HUES48 (cell line): ENCODE data around the gene RAB41.
"Not testable (repeated sequence)": the region's sequence is repeated elsewhere in the genome, so short reads cannot be mapped to it uniquely, and the experiment has no call there.

Source experiments
- H3K27ac ChIP-seq: one replicate; pipeline ENCODE4 v1.7.0; 2013; ENCODE audit warnings: low read depth, low read length, inconsistent platforms
- H3K27me3 ChIP-seq: 2 replicates; pipeline ENCODE4 v1.6.1; 2013; ENCODE audit warnings: mild to moderate bottlenecking, low read length; ENCODE audit not compliant: control insufficient read depth, insufficient read depth
- H3K36me3 ChIP-seq: 2 replicates; pipeline ENCODE4 v1.6.1; 2013; ENCODE audit warnings: low read length; ENCODE audit not compliant: control insufficient read depth, insufficient read depth
- H3K4me1 ChIP-seq: 2 replicates; pipeline ENCODE4 v1.6.1; 2013; ENCODE audit warnings: mild to moderate bottlenecking, low read length; ENCODE audit not compliant: control insufficient read depth, insufficient read depth
- H3K4me3 ChIP-seq: 2 replicates; pipeline ENCODE4 v1.5.1; 2013; ENCODE audit warnings: mild to moderate bottlenecking, low read depth, low read length
- H3K9ac ChIP-seq: 2 replicates; pipeline ENCODE4 v1.6.1; 2013; ENCODE audit warnings: mild to moderate bottlenecking, low read depth, low read length, moderate library complexity
- H3K9me3 ChIP-seq: 2 replicates; pipeline ENCODE4 v1.6.1; 2013; ENCODE audit warnings: low read length; ENCODE audit not compliant: control insufficient read depth, insufficient read depth

Gene RAB41

GRCh38 chrX:70281951-70282350 lies at the start of gene RAB41:
RAB41 (plus strand) TSS chrX:70282172; CDS start chrX:70282218, 46 bp downstream.
- no peaks in the 10 kb centered on the region for H3K4me1 ChIP-seq
- peaks cover 50% of the 10 kb centered on the region for H3K9me3 ChIP-seq
- peaks cover 9% of the 10 kb centered on the region for H3K36me3 ChIP-seq

GRCh38 chrX:70234355-70234754 lies 47.6 kb upstream of the RAB41 start, which contains the start of gene AWAT1:
AWAT1 (plus strand) TSS chrX:70234655; CDS start chrX:70234696, 41 bp downstream.
- no peaks in the 10 kb centered on the region for H3K27me3 ChIP-seq
- no peak within 1 kb of the TSS for H3K9ac ChIP-seq
- H3K4me3 ChIP-seq = no peak within 1 kb of the TSS
- H3K9me3 ChIP-seq = peaks cover 30% of the 10 kb centered on the region
- H3K36me3 ChIP-seq = no peaks in the 10 kb centered on the region
- H3K27ac ChIP-seq = no peak within 1 kb of the TSS
- H3K4me1 ChIP-seq = no peaks in the 10 kb centered on the region

More at GRCh38 chrX:70281951-70282350, at the start of gene RAB41:
- H3K9ac ChIP-seq = no peak within 1 kb of the TSS
- H3K27me3 ChIP-seq = no peaks in the 10 kb centered on the region
- no peak within 1 kb of the TSS for H3K27ac ChIP-seq
- no peak within 1 kb of the TSS for H3K4me3 ChIP-seq

- no peaks in the 10 kb centered on the region for H3K27me3 ChIP-seq
- H3K36me3 ChIP-seq = no peaks in the 10 kb centered on the region
- H3K4me3 ChIP-seq = no peak overlapping the region
- H3K9me3 ChIP-seq = peaks cover 23% of the 10 kb centered on the region
- H3K27ac ChIP-seq = no peak overlapping the region
- peaks cover 4% of the 10 kb centered on the region for H3K4me1 ChIP-seq
- H3K9ac ChIP-seq = no peak overlapping the region
Measured at GRCh38 chrX:70240751-70241150, 41.2 kb upstream of the RAB41 start.

GRCh38 chrX:70241501-70241900 lies 40.5 kb upstream of the RAB41 start:
- no peak overlapping the region for H3K27ac ChIP-seq

GRCh38 chrX:70243601-70244000 lies 38.4 kb upstream of the RAB41 start:
- H3K27me3 ChIP-seq, H3K27ac ChIP-seq: not testable (repeated sequence)
- peaks cover 21% of the 10 kb centered on the region for H3K9me3 ChIP-seq

More at GRCh38 chrX:70241501-70241900, 40.5 kb upstream of the RAB41 start:
- no peaks in the 10 kb centered on the region for H3K27me3 ChIP-seq
- H3K4me3 ChIP-seq = no peak overlapping the region
- peaks cover 4% of the 10 kb centered on the region for H3K4me1 ChIP-seq
- H3K36me3 ChIP-seq = no peaks in the 10 kb centered on the region
- peaks cover 23% of the 10 kb centered on the region for H3K9me3 ChIP-seq
- no peak overlapping the region for H3K9ac ChIP-seq

GRCh38 chrX:70244881-70245280 lies 37.1 kb upstream of the RAB41 start:
- Histone ChIP-seq H3K27me3 (no peaks in the 10 kb centered on the region), H3K27ac (no peak overlapping the region), H3K9ac (no peak overlapping the region)

More at GRCh38 chrX:70243601-70244000, 38.4 kb upstream of the RAB41 start:
- H3K36me3 ChIP-seq, H3K4me3 ChIP-seq, H3K4me1 ChIP-seq, H3K9ac ChIP-seq: not testable (repeated sequence)

GRCh38 chrX:70247252-70247651 lies 34.7 kb upstream of the RAB41 start:
- Histone ChIP-seq H3K27me3 (no peaks in the 10 kb centered on the region), H3K9ac (no peak overlapping the region), H3K4me3 (no peak overlapping the region), H3K4me1 (peaks cover 4% of the 10 kb centered on the region), H3K36me3 (no peaks in the 10 kb centered on the region), H3K27ac (no peak overlapping the region), H3K9me3 (peaks cover 15% of the 10 kb centered on the region)

More at GRCh38 chrX:70244881-70245280, 37.1 kb upstream of the RAB41 start:
- Histone ChIP-seq H3K4me1 (peaks cover 4% of the 10 kb centered on the region), H3K36me3 (no peaks in the 10 kb centered on the region), H3K9me3 (peaks cover 19% of the 10 kb centered on the region), H3K4me3 (no peak overlapping the region)

- Histone ChIP-seq H3K27me3 (no peaks in the 10 kb centered on the region), H3K36me3 (no peaks in the 10 kb centered on the region), H3K4me1 (no peaks in the 10 kb centered on the region), H3K4me3 (no peak overlapping the region), H3K9ac (no peak overlapping the region), H3K9me3 (peaks cover 18% of the 10 kb centered on the region), H3K27ac (no peak overlapping the region)
Measured at GRCh38 chrX:70252491-70252890, 29.5 kb upstream of the RAB41 start.

GRCh38 chrX:70253377-70254062 lies 28.5 kb upstream of the RAB41 start:
- H3K9ac ChIP-seq = no peak overlapping the region
- no peak overlapping the region for H3K4me3 ChIP-seq
- H3K27me3 ChIP-seq = no peaks in the 10 kb centered on the region
- peaks cover 24% of the 10 kb centered on the region for H3K9me3 ChIP-seq
- no peaks in the 10 kb centered on the region for H3K36me3 ChIP-seq
- no peak overlapping the region for H3K27ac ChIP-seq
- H3K4me1 ChIP-seq = no peaks in the 10 kb centered on the region

GRCh38 chrX:70254063-70254400 lies 27.9 kb upstream of the RAB41 start:
- H3K36me3 ChIP-seq = no peaks in the 10 kb centered on the region
- H3K27me3 ChIP-seq = no peaks in the 10 kb centered on the region
- H3K9me3 ChIP-seq = peaks cover 29% of the 10 kb centered on the region
- H3K27ac ChIP-seq = no peak overlapping the region
- H3K4me3 ChIP-seq = no peak overlapping the region
- H3K4me1 ChIP-seq = no peaks in the 10 kb centered on the region
- no peak overlapping the region for H3K9ac ChIP-seq

GRCh38 chrX:70254909-70255308 lies 27.1 kb upstream of the RAB41 start:
- Histone ChIP-seq H3K9me3 (peaks cover 34% of the 10 kb centered on the region), H3K36me3 (no peaks in the 10 kb centered on the region), H3K27me3 (no peaks in the 10 kb centered on the region), H3K4me3 (no peak overlapping the region), H3K27ac (no peak overlapping the region), H3K4me1 (no peaks in the 10 kb centered on the region), H3K9ac (no peak overlapping the region)
